ENCODE measurements around the gene STX4. TPM values are rescaled to one million over a fixed set of nuclear protein-coding genes. Genes with fewer than 3 reads are reported as not detected.

The STX4 gene
- polyA plus RNA-seq, 1 donor (not counting 4 experiments of a cell fraction or from before 2014, with no cell fraction given), result 43.6 TPM

DNA sequence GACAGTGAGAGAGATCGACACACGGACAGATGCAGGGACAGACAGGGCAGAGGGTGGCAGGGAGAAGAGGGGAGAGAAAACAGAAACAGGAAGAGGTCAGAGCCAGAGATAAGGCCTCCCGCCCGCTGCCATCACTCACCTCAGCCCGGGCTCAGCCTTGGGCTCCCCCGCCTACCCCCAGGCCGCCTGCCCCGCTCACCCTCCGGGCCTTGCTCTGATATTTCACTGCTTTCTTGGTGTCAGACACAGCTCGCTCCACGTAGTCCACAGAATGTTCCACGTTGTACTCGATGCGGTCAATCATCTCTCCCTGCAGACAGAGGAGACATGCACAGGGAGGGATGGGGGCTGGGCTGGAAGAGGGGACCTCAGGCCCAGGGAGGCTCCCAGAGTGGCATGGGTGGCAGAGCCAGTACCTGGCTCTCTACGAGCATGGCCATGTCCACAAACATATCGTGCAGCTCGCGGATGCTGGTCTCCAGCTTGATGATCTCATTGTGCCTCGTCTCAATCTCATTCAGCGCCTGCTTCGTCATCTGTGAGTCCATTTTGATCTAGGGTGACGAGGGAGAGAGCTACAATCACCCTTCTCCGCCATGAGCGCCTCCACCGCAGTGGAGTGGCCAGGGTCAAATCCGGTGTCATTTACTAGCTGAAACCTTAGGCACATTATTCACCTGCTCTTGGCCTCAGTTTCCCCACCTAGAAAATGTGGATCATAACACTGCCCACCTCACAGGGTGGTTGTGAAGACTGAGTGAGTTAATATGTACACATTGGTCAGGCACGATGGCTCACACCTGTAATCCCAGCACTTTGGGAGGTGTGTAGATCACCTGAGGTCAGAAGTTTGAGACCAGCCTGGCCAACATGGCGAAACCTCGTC, 40.2 kb upstream of the STX4 start:
- no peak overlapping the region for H3K9ac ChIP-seq (ENCODE audit: control insufficient read depth, extremely low read depth, insufficient read depth, low read length)
- FAIRE-seq (no peak), DNase-seq (ENCODE audit: low read depth, low spot score) (no peak)
- H3K4me3 ChIP-seq (ENCODE audit: control insufficient read depth in 2 of 3, extremely low read depth in 1 of 3, insufficient read depth in 2 of 3, low read depth in 1 of 3, low read length in 3 of 3), result no peak overlapping the region
- TF ChIP-seq, protein P1, sequence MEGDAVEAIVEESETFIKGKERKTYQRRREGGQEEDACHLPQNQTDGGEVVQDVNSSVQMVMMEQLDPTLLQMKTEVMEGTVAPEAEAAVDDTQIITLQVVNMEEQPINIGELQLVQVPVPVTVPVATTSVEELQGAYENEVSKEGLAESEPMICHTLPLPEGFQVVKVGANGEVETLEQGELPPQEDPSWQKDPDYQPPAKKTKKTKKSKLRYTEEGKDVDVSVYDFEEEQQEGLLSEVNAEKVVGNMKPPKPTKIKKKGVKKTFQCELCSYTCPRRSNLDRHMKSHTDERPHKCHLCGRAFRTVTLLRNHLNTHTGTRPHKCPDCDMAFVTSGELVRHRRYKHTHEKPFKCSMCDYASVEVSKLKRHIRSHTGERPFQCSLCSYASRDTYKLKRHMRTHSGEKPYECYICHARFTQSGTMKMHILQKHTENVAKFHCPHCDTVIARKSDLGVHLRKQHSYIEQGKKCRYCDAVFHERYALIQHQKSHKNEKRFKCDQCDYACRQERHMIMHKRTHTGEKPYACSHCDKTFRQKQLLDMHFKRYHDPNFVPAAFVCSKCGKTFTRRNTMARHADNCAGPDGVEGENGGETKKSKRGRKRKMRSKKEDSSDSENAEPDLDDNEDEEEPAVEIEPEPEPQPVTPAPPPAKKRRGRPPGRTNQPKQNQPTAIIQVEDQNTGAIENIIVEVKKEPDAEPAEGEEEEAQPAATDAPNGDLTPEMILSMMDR (optimal IDR thresholded peaks at IDR 0.05 in 1 of 3, IDR thresholded peaks at IDR 0.05 in 1 of 3, conservative IDR thresholded peaks at IDR 0.05 in 1 of 3; ENCODE audit: extremely low read depth in 1 of 3, insufficient read depth in 2 of 3, low read length in 3 of 3), result no peak
- TF ChIP-seq EZH2 (IDR thresholded peaks at IDR 0.05; ENCODE audit: low read length), result no peak
- no peaks in the 10 kb centered on the region for H3K27me3 ChIP-seq (ENCODE audit: control insufficient read depth, extremely low read depth, insufficient read depth, low read length)
- H3K79me2 ChIP-seq (ENCODE audit: control insufficient read depth, insufficient read depth, low read length), result no peaks in the 10 kb centered on the region
- no peak overlapping the region for H3K27ac ChIP-seq (ENCODE audit: control insufficient read depth, insufficient read depth, low read length)
- no peaks in the 10 kb centered on the region for H4K20me1 ChIP-seq (ENCODE audit: control insufficient read depth, extremely low read depth, insufficient read depth, low read length)
- no peaks in the 10 kb centered on the region for H3K9me3 ChIP-seq (ENCODE audit: control insufficient read depth, low read depth, low read length)
- H3K4me1 ChIP-seq (ENCODE audit: control insufficient read depth, extremely low read depth, insufficient read depth, low read length), result peaks cover 22% of the 10 kb centered on the region
- no peak overlapping the region for H2AFZ ChIP-seq (ENCODE audit: control insufficient read depth, low read length)
- no peaks in the 10 kb centered on the region for H3K36me3 ChIP-seq (ENCODE audit: control insufficient read depth in 2 of 2, extremely low read depth in 1 of 2, insufficient read depth in 2 of 2, low read length in 2 of 2)
- dilution Hi-C loops (cut with MboI; ENCODE audit: extremely low pct_ligation_motif_present, low sequenced_read_pairs), result no loop called here
- no peaks in the 10 kb centered on the region for H3K9me1 ChIP-seq (ENCODE audit: control insufficient read depth, extremely low read depth, insufficient read depth, low read length)
- no peak overlapping the region for H3K4me2 ChIP-seq (ENCODE audit: control insufficient read depth, extremely low read depth, insufficient read depth, low read depth, low read length)

- H3K9ac ChIP-seq (ENCODE audit: control insufficient read depth, extremely low read depth, insufficient read depth, low read length), result peak overlapping the region; percentile 79
- no peak overlapping the region for H2AFZ ChIP-seq (ENCODE audit: control insufficient read depth, low read length)
- DNase-seq (ENCODE audit: low read depth, low spot score), result no peak
- peaks cover 39% of the 10 kb centered on the region for H3K4me1 ChIP-seq (ENCODE audit: control insufficient read depth, extremely low read depth, insufficient read depth, low read length)
- no peaks in the 10 kb centered on the region for H3K9me1 ChIP-seq (ENCODE audit: control insufficient read depth, extremely low read depth, insufficient read depth, low read length)
- H3K36me3 ChIP-seq (ENCODE audit: control insufficient read depth in 2 of 2, extremely low read depth in 1 of 2, insufficient read depth in 2 of 2, low read length in 2 of 2), result no peaks in the 10 kb centered on the region
- no peaks in the 10 kb centered on the region for H3K9me3 ChIP-seq (ENCODE audit: control insufficient read depth, low read depth, low read length)
- no peaks in the 10 kb centered on the region for H3K79me2 ChIP-seq (ENCODE audit: control insufficient read depth, insufficient read depth, low read length)
- no peak for FAIRE-seq
- dilution Hi-C loops (cut with MboI; ENCODE audit: extremely low pct_ligation_motif_present, low sequenced_read_pairs), result no loop called here
- peak overlapping the region; percentile 92 for H3K4me2 ChIP-seq (ENCODE audit: control insufficient read depth, extremely low read depth, insufficient read depth, low read depth, low read length)
- no peak for TF ChIP-seq EZH2 (IDR thresholded peaks at IDR 0.05; ENCODE audit: low read length)
- TF ChIP-seq, protein P1 (optimal IDR thresholded peaks at IDR 0.05 in 1 of 3, IDR thresholded peaks at IDR 0.05 in 1 of 3, conservative IDR thresholded peaks at IDR 0.05 in 1 of 3; ENCODE audit: extremely low read depth in 1 of 3, insufficient read depth in 2 of 3, low read length in 3 of 3), result no peak
- H3K4me3 ChIP-seq (ENCODE audit: control insufficient read depth in 2 of 3, extremely low read depth in 1 of 3, insufficient read depth in 2 of 3, low read depth in 1 of 3, low read length in 3 of 3), result peak overlapping the region in 2 of 3 experiments; percentile 72 to 76
- peak overlapping the region; percentile 86 for H3K27ac ChIP-seq (ENCODE audit: control insufficient read depth, insufficient read depth, low read length)
- H3K27me3 ChIP-seq (ENCODE audit: control insufficient read depth, extremely low read depth, insufficient read depth, low read length), result no peaks in the 10 kb centered on the region
- no peaks in the 10 kb centered on the region for H4K20me1 ChIP-seq (ENCODE audit: control insufficient read depth, extremely low read depth, insufficient read depth, low read length)
Measured at GRCh38 chr16:30995927-30996323, 37.4 kb upstream of the STX4 start.
